HepG2 (cell line): ENCODE data around the gene SMOC1. TPM values are rescaled to one million over a fixed set of nuclear protein-coding genes. Genes with fewer than 3 reads are reported as not detected.

Experiments
- ATAC-seq: fragments of 200-7000 bp; cut with Tn5 transposase; 3 replicates; pipeline ENCODE4 v1.9.1; 2020; ENCODE audit warnings: mild to moderate bottlenecking, moderate library complexity
- BruUV-seq: library from RNA; stranded (reverse); fragments of 400-500 nt; replicated peaks from 2 replicates; lab custom pipeline; 2021; lab: Mats Ljungman, UMichigan
- CTCF ChIA-PET: fragments of 300-600 bp; formaldehyde crosslinking; extraction: SDS; loops from one replicate; lab custom pipeline; 2021; ENCODE audit warnings: low total read pairs, inconsistent platforms, low intra/inter-chr PET ratio; lab: Yijun Ruan, JAX
- POLR2A ChIA-PET: fragments of 350-600 bp; sonication (Branson Sonifier 250); formaldehyde crosslinking; loops from one replicate; lab custom pipeline; 2020; ENCODE audit warnings: antibody characterized with exemption, inconsistent platforms; lab: Yijun Ruan, JAX
- DNase-seq: peaks from one replicate; pipeline ENCODE4 v3.0.0-alpha.2; 2015; ENCODE audit warnings: low spot score
- FAIRE-seq: peaks from 3 replicates; lab custom pipeline; 2011; peaks lifted over from hg19 to GRCh38; lab: Jason Lieb, UNC
- H2AFZ ChIP-seq: one replicate; pipeline ENCODE4 v1.6.1; 2011; ENCODE audit warnings: low read length, inconsistent platforms
- H3K27ac ChIP-seq: fragments of 300-600 bp; 3 replicates; pipeline ENCODE4 v1.8.0; 2011; ENCODE audit warnings: mixed run types, mild to moderate bottlenecking, mixed read lengths, low read length, inconsistent platforms; ENCODE audit not compliant: insufficient read depth; ENCODE audit errors: extremely low read length
- H3K27me3 ChIP-seq, 2 experiments: fragments of 200-600 bp in 1 of 2; 2 replicates in 1 of 2; 3 replicates in 1 of 2; pipeline versions ENCODE4 v1.6.0 to v1.8.0; 2011; ENCODE audit warnings: low read length in 2 of 2, mild to moderate bottlenecking in 2 of 2, moderate library complexity in 2 of 2, inconsistent platforms in 1 of 2; ENCODE audit not compliant: insufficient read depth in 2 of 2, control insufficient read depth in 1 of 2
- H3K36me3 ChIP-seq, 2 experiments: fragments of 200-600 bp in 1 of 2; replicated peaks in 1 of 2; 2 replicates in 1 of 2; 3 replicates in 1 of 2; pipeline versions ENCODE4 v1.5.1 to v1.8.0; 2011; ENCODE audit warnings: low read length in 2 of 2, inconsistent platforms in 1 of 2; ENCODE audit not compliant: insufficient read depth in 2 of 2, control insufficient read depth in 1 of 2
- H3K4me1 ChIP-seq: 2 replicates; pipeline ENCODE4 v1.5.1; 2012; ENCODE audit warnings: low read length, inconsistent platforms; ENCODE audit not compliant: insufficient read depth
- H3K4me2 ChIP-seq: 2 replicates; pipeline ENCODE4 v1.6.0; 2011; ENCODE audit warnings: low read depth, low read length, inconsistent platforms
- H3K4me3 ChIP-seq, 3 experiments: fragments of 200-600 bp in 1 of 3; sonication (generic), shearing (Covaris generic) in 1 of 3; replicated peaks in 1 of 3; 2 replicates each; pipeline ENCODE4 v1.5.1; 2011 to 2016; ENCODE audit warnings: low read length in 3 of 3, inconsistent platforms in 2 of 3, low read depth in 2 of 3, mild to moderate bottlenecking in 2 of 3, control low read depth in 1 of 3, mixed read lengths in 1 of 3; ENCODE audit not compliant: insufficient read depth in 1 of 3
- H3K79me2 ChIP-seq: one replicate; pipeline ENCODE4 v1.6.1; 2011; ENCODE audit warnings: low read length, inconsistent platforms; ENCODE audit not compliant: insufficient read depth
- H3K9ac ChIP-seq: 2 replicates; pipeline ENCODE4 v1.6.0; 2011; ENCODE audit warnings: mild to moderate bottlenecking, low read depth, low read length, inconsistent platforms; ENCODE audit not compliant: insufficient read depth
- H3K9me3 ChIP-seq: 2 replicates; pipeline ENCODE4 v1.5.1; 2012; ENCODE audit warnings: mild to moderate bottlenecking, low read length
- H4K20me1 ChIP-seq: 2 replicates; pipeline ENCODE4 v1.6.0; 2011; ENCODE audit warnings: inconsistent platforms, mild to moderate bottlenecking, low read length, moderate library complexity; ENCODE audit not compliant: insufficient read depth
- EP300 ChIP-seq, 3 experiments: sonication (generic) in 1 of 3; formaldehyde crosslinking in 1 of 3; IDR thresholded peaks; 2 replicates each; pipeline versions ENCODE4 v1.5.1 to v1.6.1; 2011 to 2020; ENCODE audit warnings: low read depth in 2 of 3, low read length in 2 of 3, borderline replicate concordance in 1 of 3, improper control_type of control experiment in 1 of 3, mild to moderate bottlenecking in 1 of 3, missing genetic modification reagents in 1 of 3, moderate library complexity in 1 of 3
- HNRNPLL ChIP-seq: fragments of 200-400 bp; formaldehyde crosslinking; IDR thresholded peaks from 2 replicates; pipeline ENCODE4 v1.6.1; 2017; ENCODE audit warnings: mild to moderate bottlenecking, low read depth, low read length; ENCODE audit not compliant: poor library complexity, severe bottlenecking
- PITX1 ChIP-seq: sonication (generic); formaldehyde crosslinking; IDR thresholded peaks from 2 replicates; pipeline ENCODE4 v1.5.1; 2020; ENCODE audit warnings: mild to moderate bottlenecking, missing genetic modification reagents
- TBL1XR1 ChIP-seq: fragments of 150-350 bp; IDR thresholded peaks from 2 replicates; pipeline ENCODE4 v1.6.1; 2014; ENCODE audit warnings: borderline replicate concordance, low read length; ENCODE audit not compliant: partially characterized antibody
- TMF1 ChIP-seq: sonication (generic); formaldehyde crosslinking; IDR thresholded peaks from 2 replicates; pipeline ENCODE4 v1.8.1; 2022; ENCODE audit warnings: low read depth, missing genetic modification reagents
- ZFAT ChIP-seq: sonication (generic); formaldehyde crosslinking; conservative IDR thresholded peaks from 2 replicates; pipeline ENCODE4 v1.8.1; 2023; ENCODE audit warnings: missing genetic modification reagents, inconsistent platforms
- ZMYM2 ChIP-seq: sonication (generic); formaldehyde crosslinking; IDR thresholded peaks from 2 replicates; pipeline ENCODE4 v1.8.0; 2022; ENCODE audit warnings: mild to moderate bottlenecking, missing genetic modification reagents
- WGBS: methylation state at CpG from one replicate; pipeline ENCODE4 v1.1.6; 2017; ENCODE audit warnings: low lambda C conversion rate; 5-methylcytosine and 5-hydroxymethylcytosine counted together
- in situ Hi-C: cut with HindIII; loops from 2 replicates; pipeline ENCODE4 v1.10.0; 2017; ENCODE audit warnings: low pct_unique_long_range_greater_than_20kb; ENCODE audit not compliant: extremely low pct_ligation_motif_present
- intact Hi-C: fragments of 100-400 bp; cut with micrococcal nuclease; formaldehyde crosslinking; loops from one replicate; pipeline ENCODE4 v1.10.0; 2022; ENCODE audit not compliant: unreplicated experiment
- polyA plus RNA-seq, 8 experiments: library from polyadenylated mRNA; depleted of rRNA in 3 of 8; stranded (reverse) in 7 of 8; unstranded in 1 of 8; fragments of >200 nt; fragmentation: Illumina TruSeq in 4 of 8; extraction: Trizol in 4 of 8; gene quantifications; 2 replicates each; pipeline versions ENCODE4 v1.2.1 to v1.2.3, GENCODE V29; 2011 to 2016; ENCODE audit warnings: low read depth in 4 of 8, missing spikeins in 1 of 8, mixed read lengths in 1 of 8; ENCODE audit not compliant: insufficient read depth in 1 of 8
- total RNA-seq, 5 experiments: library from RNA; depleted of rRNA; stranded (reverse); fragments of >200 nt; fragmentation: Illumina TruSeq; extraction: Trizol; gene quantifications; 2 replicates each; pipeline ENCODE4 v1.2.3, GENCODE V29; 2016; ENCODE audit warnings: low read depth in 1 of 5

The SMOC1 gene
- total and polyA plus RNA-seq, 2 of the 13 experiments (the other 11 are each of a cell fraction or from before 2014, with no cell fraction given) = 17.8 to 35.6 TPM

- CTCF ChIA-PET = no interaction called here
- no peak for FAIRE-seq
These were observed 197.8 kb downstream of the SMOC1 start for GRCh38 chr14:70077005-70077404.

GRCh38 chr14:70077720-70078119, 198.5 kb downstream of the SMOC1 start:
- BruUV-seq = no TSS peak
- ATAC-seq (no peak), FAIRE-seq (no peak), DNase-seq (no peak)
- Histone ChIP-seq H3K4me1 (peaks cover 24% of the 10 kb centered on the region), H3K79me2 (no peaks in the 10 kb centered on the region), H3K36me3 (no peaks in the 10 kb centered on the region), H3K27me3 (no peaks in the 10 kb centered on the region), H2AFZ (no peak overlapping the region), H4K20me1 (no peaks in the 10 kb centered on the region), H3K27ac (no peak overlapping the region), H3K4me2 (no peak overlapping the region), H3K4me3 (no peak overlapping the region), H3K9me3 (no peaks in the 10 kb centered on the region), H3K9ac (no peak overlapping the region)
- 13% methylated on average over 2 of the region's 2 CpGs for WGBS
- POLR2A ChIA-PET = no interaction called here
- CTCF ChIA-PET = no interaction called here
- no peak for TF ChIP-seq EP300 (IDR thresholded peaks at IDR 0.05; ENCODE audit: low read depth in 2 of 2, low read length in 2 of 2)
- TF ChIP-seq EP300 (CRISPR knock-in tag; IDR thresholded peaks at IDR 0.05; ENCODE audit: borderline replicate concordance) = no peak
- no peak for TF ChIP-seq ZMYM2 (CRISPR knock-in tag)
- TF ChIP-seq ZFAT (CRISPR knock-in tag) = no peak
- intact Hi-C loops (loop anchor here (2.0 kb wide), 1 partner anchor 215 kb away; no protein-coding TSS in a partner anchor), in situ Hi-C loops (loop anchor here (25.0 kb wide), 1 partner anchor 485 kb away; no protein-coding TSS in a partner anchor)

More at GRCh38 chr14:70077005-70077404, 197.8 kb downstream of the SMOC1 start:
- H2AFZ ChIP-seq = no peak overlapping the region
- H3K9me3 ChIP-seq = no peaks in the 10 kb centered on the region
- H3K4me3 ChIP-seq = no peak overlapping the region
- H3K36me3 ChIP-seq = no peaks in the 10 kb centered on the region
- ATAC-seq = no peak
- in situ Hi-C loops (loop anchor here (25.0 kb wide), 1 partner anchor 485 kb away; no protein-coding TSS in a partner anchor), intact Hi-C loops (loop anchor here (2.0 kb wide), 1 partner anchor 214 kb away; no protein-coding TSS in a partner anchor)
- DNase-seq = no peak
- POLR2A ChIA-PET = no interaction called here
- no peak overlapping the region for H3K9ac ChIP-seq
- no peak overlapping the region for H3K27ac ChIP-seq
- no peak overlapping the region for H3K4me2 ChIP-seq
- peaks cover 24% of the 10 kb centered on the region for H3K4me1 ChIP-seq
- H4K20me1 ChIP-seq = no peaks in the 10 kb centered on the region
- WGBS = 51% methylated on average over 3 of the region's 3 CpGs
- H3K27me3 ChIP-seq = no peaks in the 10 kb centered on the region
- BruUV-seq = no TSS peak
- TF ChIP-seq PITX1 (no peak), TMF1 (CRISPR knock-in tag) (no peak), HNRNPLL (no peak), TBL1XR1 (no peak)
- no peaks in the 10 kb centered on the region for H3K79me2 ChIP-seq
